ENCODE measurements around the gene NR1I2. TPM values are rescaled to one million over a fixed set of nuclear protein-coding genes. Genes with fewer than 3 reads are reported as not detected.

NR1I2 gene
- total and polyA plus RNA-seq, 9 of the 15 experiments (the other 6 are each of a cell fraction or from before 2014, with no cell fraction given), result not detected

DNA sequence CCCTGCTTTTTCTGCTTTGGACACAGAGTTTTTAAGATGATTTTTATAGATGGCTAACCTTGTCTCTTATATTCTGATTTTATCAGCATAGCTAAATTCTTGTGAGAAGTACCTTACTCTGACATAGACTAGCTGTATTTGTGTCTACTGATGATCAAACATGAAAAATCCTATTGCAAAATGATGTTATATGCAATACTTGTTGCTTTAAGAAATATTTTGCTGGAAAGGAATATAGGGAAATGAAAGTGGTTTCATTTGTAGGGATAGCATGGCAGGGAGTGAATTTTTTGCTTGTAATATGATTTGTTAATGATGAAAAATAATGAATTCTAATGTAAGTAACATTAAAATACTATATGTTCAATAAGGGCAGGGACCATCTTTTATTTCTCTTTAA lies 43.2 kb upstream of the NR1I2 start (continued):
- TF ChIP-seq JUND (IDR thresholded peaks at IDR 0.05; ENCODE audit: borderline replicate concordance, low read depth, low read length), result no peak
- TF ChIP-seq JUND (tag; IDR thresholded peaks at IDR 0.05; ENCODE audit: borderline replicate concordance, low read depth, low read length), result no peak
- no peak for TF ChIP-seq CHD2 (IDR thresholded peaks at IDR 0.05; ENCODE audit: low read depth, low read length)

DNA sequence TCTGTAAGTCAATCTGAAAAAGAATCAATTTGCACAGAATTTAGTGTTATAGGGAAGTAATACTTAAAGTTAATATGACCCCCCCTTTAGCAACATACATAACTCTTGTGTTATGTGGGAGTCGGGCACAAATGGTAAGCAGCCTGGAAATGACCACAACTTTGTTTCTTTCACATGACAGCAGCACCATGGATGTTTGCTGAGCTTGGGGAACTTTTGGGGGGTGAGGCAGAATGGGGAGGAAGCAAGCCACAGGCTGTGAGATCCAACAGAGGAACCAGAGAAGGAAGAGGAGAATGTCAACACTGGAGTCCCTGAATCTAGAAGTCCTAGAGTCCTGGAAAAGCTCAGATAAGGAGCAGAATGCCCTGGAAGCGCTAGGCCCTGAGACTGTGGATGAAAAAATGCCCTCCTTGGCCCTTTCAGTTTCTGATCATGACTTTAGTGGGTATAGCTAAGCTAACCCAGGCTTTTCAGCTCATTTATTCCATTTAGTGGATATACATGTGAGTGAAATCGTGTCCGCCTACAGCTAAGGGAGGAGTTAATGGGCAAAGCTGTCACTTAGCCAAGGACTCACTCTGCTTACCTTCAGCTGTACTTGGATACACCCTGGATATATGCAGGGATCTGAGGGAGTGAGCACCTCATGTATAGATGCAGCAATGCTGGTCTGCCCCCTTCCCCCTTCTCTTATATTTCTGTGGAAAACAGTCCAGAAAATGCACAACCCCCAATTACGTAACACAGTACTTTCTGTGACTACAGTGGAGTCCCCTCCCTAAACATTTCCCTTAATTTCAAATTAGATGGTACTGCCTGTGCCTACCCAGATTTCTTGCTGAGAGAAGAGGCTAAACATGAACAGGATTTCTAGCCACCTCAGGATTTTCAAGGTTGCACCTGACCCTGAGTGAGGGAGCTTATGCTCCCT lies 40.0 kb upstream of the NR1I2 start:
- H3K27me3 ChIP-seq (ENCODE audit: control insufficient read depth in 2 of 2, insufficient read depth in 2 of 2, low read length in 2 of 2), result peaks cover 6 to 7% of the 10 kb centered on the region in 2 experiments; a peak in 4 of 5 replicates
- H3K4me2 ChIP-seq (ENCODE audit: insufficient read depth, low read length), result no peak overlapping the region
- no peak overlapping the region for H3K27ac ChIP-seq (ENCODE audit: extremely low read depth, low read depth, low read length)
- H3K4me1 ChIP-seq (replicated peaks in 1 of 2; ENCODE audit: control insufficient read depth in 2 of 2, insufficient read depth in 2 of 2, low read length in 2 of 2), result no peaks in the 10 kb centered on the region
- DNase-seq (ENCODE audit: extremely low read depth in 1 of 4, low spot score in 3 of 4) (no peak), FAIRE-seq (no peak), ATAC-seq (no peak)
- no peaks in the 10 kb centered on the region for H4K20me1 ChIP-seq (replicated peaks; ENCODE audit: control insufficient read depth, insufficient read depth, low read length)
- no peak overlapping the region for H3K4me3 ChIP-seq
- 12% methylated on average over 4 of the region's 5 CpGs for WGBS (ENCODE audit: insufficient coverage, low coverage, missing lambda C conversion rate)
- in situ Hi-C loops (cut with MboI) (no loop called here), intact Hi-C loops (cut with micrococcal nuclease) (no loop called here)
- CTCF ChIA-PET (ENCODE audit: low intra/inter-chr PET ratio), result no interaction called here
- no TSS peak for BruUV-seq (replicated peaks)
- H3K9ac ChIP-seq (ENCODE audit: insufficient read depth in 1 of 2, low read depth in 2 of 2, low read length in 2 of 2), result no peak overlapping the region
- H2AFZ ChIP-seq (ENCODE audit: low read depth, low read length), result no peak overlapping the region
- H3K9me1 ChIP-seq (ENCODE audit: control insufficient read depth, insufficient read depth, low read length), result no peaks in the 10 kb centered on the region
- no peaks in the 10 kb centered on the region for H3K79me2 ChIP-seq (ENCODE audit: control insufficient read depth, insufficient read depth, low read length)
- POLR2A ChIA-PET, result interaction anchor here (0.6 to 0.7 kb wide), 2 partner anchors 17 to 95 kb away, joined by 3 read pairs; no protein-coding TSS in a partner anchor
- H3K36me3 ChIP-seq (ENCODE audit: control insufficient read depth, insufficient read depth, low read length), result no peaks in the 10 kb centered on the region
- H3K9me3 ChIP-seq (replicated peaks; ENCODE audit: control insufficient read depth, insufficient read depth, low read depth, low read length), result no peaks in the 10 kb centered on the region
- TF ChIP-seq, protein P1, sequence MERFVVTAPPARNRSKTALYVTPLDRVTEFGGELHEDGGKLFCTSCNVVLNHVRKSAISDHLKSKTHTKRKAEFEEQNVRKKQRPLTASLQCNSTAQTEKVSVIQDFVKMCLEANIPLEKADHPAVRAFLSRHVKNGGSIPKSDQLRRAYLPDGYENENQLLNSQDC (CRISPR knock-in tag; IDR thresholded peaks at IDR 0.05), result no peak
- TF ChIP-seq PHB (CRISPR knock-in tag; IDR thresholded peaks at IDR 0.05) (no peak), PTRF (tag; IDR thresholded peaks at IDR 0.05) (no peak), MYNN (IDR thresholded peaks at IDR 0.05) (no peak), MYNN (CRISPR knock-in tag; IDR thresholded peaks at IDR 0.05) (no peak), DPF2 (IDR thresholded peaks at IDR 0.05) (no peak), ZNF436 (CRISPR knock-in tag; IDR thresholded peaks at IDR 0.05) (no peak), HLTF (IDR thresholded peaks at IDR 0.05) (no peak), POU5F1 (IDR thresholded peaks at IDR 0.05; ENCODE audit: borderline replicate concordance, low read depth, low read length, partially characterized antibody) (no peak), MTA3 (IDR thresholded peaks at IDR 0.05; ENCODE audit: borderline replicate concordance) (no peak), EGR1 (conservative IDR thresholded peaks at IDR 0.05) (no peak)
- TF ChIP-seq, protein P2, sequence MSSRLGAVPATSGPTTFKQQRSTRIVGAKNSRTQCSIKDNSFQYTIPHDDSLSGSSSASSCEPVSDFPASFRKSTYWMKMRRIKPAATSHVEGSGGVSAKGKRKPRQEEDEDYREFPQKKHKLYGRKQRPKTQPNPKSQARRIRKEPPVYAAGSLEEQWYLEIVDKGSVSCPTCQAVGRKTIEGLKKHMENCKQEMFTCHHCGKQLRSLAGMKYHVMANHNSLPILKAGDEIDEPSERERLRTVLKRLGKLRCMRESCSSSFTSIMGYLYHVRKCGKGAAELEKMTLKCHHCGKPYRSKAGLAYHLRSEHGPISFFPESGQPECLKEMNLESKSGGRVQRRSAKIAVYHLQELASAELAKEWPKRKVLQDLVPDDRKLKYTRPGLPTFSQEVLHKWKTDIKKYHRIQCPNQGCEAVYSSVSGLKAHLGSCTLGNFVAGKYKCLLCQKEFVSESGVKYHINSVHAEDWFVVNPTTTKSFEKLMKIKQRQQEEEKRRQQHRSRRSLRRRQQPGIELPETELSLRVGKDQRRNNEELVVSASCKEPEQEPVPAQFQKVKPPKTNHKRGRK (tag; IDR thresholded peaks at IDR 0.05), result no peak
- TF ChIP-seq, protein P3, sequence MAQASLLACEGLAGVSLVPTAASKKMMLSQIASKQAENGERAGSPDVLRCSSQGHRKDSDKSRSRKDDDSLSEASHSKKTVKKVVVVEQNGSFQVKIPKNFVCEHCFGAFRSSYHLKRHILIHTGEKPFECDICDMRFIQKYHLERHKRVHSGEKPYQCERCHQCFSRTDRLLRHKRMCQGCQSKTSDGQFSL (CRISPR knock-in tag; IDR thresholded peaks at IDR 0.05), result no peak
- TF ChIP-seq, protein P3 (tag; IDR thresholded peaks at IDR 0.05), result no peak

All from K562 (cell line).